ENCODE data around the gene PRAMEF18.
"Not testable (repeated sequence)": the region's sequence is repeated elsewhere in the genome, so short reads cannot be mapped to it uniquely, and the experiment has no call there.

PRAMEF18 gene, protein sequence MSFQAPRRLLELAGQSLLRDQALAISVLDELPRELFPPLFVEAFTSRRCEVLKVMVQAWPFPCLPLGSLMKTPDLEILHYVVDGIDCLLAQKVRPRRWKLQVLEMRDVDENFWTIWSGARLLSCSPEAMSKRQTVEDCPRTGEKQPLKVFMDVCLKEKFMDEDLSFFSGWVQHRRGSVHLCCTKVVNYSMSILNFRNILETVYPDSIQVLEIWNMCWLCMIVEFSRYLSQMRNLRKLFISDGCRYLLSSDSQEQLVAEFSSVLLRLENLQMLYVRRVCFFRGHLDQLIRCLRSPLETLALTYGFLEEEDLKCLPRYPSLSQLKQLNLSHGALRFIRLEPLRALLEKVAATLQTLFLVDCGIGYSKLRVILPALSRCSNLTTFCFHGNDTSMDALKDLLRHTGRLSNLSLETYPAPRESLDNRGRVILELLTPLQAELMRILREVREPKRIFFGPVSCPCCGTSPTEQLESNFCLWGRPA

DNA sequence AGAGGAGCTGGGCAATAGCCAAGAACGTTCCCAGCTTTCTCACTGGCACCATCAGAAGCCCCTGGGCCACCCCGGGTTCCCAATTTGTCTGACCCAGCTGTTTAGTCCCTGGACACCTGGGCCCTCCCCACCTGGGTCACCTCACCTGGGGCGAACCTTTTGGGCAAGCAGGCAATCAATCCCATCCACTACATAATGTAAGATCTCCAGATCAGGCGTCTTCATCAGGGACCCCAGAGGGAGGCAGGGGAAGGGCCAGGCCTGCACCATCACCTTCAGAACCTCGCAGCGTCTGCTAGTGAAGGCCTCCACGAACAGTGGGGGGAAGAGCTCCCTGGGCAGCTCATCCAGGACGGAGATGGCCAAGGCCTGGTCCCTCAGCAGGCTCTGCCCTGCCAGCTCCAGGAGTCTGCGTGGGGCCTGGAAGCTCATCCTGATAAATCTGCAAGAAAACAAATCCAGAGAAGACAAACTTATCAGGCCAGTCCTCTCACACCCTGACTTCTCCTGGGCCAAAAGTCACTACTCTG lies at the start of gene PRAMEF18:
TSS of gene PRAMEF18 (minus strand) at position 480 of the 530 bp plus-strand sequence. CDS start at position 432, 48 bp downstream.
- not testable (repeated sequence) for DNase-seq

DNA sequence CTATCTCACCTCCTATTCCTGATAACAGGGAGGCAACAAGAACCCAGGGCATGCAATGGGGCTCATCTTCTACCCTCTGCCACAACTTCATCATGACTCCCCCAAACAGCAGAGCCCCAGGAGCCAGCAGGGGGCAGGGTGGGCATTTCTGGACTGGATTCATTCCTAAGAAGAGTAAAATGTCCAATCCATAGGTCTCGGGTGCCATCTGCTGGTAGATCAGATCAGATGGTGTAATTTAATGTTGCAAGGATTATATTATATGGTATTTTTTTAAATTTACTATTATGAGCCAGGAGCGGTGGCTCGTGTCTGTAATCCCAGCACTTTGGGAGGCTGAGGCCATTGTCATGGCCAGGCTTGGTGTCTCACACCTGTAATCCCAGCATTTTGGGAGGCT lies 39.2 kb upstream of the PRAMEF18 start:
- not testable (repeated sequence) for DNase-seq

DNA sequence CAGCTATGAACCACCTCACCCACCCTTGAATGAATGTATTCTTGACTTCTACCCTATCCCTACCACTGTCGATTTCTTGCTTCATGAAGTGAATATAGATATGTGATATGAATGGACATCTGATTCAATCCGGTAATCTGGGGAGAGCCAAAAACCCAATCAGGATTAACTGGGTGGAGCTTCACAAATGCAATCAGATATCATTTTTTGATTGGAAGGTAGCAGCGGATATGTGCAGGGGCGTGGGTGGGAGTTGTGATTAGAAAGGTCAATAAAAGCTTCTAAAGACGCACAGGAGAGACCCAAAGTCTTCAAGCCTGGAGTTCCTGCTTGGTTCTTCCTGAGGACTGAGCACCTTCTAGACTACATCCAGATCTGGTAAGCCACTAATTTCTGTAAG lies 27.9 kb upstream of the PRAMEF18 start, which contains the start of gene PRAMEF5:
TSS of gene PRAMEF5 (plus strand) at position 301 of the 400 bp plus-strand sequence. CDS start 5,071 bp downstream, outside the sequence.
- not testable (repeated sequence) for DNase-seq

DNA sequence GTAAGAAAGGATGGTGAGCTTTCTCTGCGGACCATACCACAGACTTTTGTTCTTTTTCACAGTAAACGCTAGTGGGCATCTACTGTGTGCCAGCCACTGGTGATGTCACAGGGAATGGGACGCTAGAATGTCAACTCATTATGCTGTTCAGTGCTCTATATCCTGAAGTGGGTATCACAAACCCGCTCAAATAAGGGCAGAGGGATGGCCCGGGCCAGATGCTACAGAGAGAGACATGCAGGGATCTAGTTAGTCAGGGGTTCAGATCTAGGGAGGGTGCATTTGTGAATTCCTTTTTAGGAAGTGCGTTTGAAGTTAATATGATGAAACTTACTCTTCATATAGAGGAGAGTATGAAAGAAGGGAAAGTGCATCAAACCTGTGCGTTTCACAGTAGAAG lies 21.2 kb upstream of the PRAMEF18 start:
- not testable (repeated sequence) for DNase-seq

DNA sequence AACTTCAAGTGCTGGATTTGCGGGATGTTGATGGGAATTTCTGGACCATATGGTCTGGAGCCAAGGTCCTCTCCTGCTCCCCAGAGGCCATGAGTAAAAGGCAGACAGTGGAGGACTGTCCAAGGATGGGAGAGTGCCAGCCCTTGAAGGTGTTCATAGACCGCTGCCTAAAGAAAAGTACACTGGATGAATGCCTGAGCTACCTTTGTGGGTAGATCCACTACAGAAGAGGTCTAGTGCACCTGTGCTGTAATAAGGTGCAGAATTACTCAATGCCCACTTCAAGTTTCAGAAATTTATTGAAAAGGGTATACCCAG lies 20.6 kb upstream of the PRAMEF18 start:
- DNase-seq, result not testable (repeated sequence)

DNA sequence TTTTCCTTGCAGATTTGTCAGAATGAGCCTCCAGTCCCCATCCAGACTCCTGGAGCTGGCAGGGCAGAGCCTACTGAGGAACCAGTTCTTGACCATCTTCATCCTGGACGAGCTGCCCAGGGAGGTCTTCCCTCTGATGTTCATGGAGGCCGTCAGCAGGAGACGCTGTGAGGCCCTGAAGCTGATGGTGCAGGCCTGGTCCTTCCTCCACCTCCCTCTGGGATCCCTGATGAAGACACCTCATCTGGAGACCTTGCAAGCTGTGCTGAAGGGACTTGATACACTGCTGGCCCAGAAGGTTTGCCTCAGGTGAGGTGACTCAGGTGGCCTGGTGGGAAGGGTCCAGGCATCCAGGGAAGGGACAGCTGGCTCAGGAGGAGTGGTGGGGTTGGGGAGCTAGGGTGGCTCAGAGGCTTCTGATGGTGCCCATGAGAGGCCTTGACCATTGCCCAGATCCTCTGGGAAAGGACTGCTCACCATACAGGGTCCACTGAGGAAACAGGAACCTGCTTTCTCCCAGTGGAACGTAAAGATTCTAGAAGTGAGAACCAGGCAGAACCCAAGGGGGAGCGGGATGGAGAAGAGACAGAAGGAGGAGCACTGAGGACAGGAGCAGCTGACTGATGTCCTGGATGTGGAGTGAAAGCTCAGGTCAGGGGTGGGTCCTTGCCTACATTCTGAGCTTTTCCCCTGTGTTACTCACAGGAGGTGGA lies 20.0 kb upstream of the PRAMEF18 start:
- not testable (repeated sequence) for DNase-seq

DNA sequence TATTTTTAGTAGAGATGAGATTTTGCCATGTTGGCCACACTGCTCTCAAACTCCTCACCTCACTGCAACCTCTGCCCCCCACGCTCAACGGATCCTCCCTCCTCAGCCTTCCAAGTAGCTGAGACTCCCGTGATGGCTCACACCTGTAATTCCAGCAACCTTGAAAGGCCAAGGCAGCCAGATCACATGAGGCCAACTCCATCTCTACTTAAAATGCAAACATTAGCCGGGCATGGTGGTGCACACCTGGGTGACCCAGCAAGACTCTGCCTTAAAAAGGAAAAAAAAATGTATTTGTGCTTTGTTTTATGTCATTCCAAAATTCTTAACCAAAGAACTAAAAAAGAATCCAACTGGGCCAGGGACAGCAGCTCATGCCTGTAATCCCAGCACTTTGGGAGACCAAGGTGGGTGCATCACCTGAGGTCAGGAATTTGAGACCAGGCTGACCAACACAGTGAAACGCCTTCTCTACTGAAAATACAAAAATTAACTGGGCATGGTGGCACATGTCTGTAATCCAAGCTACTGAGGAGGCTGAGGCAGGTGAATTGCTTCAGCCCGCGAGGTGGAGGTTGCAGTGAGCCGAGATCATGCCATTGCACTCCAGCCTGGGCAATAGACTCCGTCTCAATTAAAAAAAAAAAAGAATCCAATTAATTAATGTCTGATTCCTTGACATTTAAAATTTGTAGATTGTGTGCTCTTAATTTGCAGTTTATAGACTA lies 17.7 kb upstream of the PRAMEF18 start:
- not testable (repeated sequence) for DNase-seq

DNA sequence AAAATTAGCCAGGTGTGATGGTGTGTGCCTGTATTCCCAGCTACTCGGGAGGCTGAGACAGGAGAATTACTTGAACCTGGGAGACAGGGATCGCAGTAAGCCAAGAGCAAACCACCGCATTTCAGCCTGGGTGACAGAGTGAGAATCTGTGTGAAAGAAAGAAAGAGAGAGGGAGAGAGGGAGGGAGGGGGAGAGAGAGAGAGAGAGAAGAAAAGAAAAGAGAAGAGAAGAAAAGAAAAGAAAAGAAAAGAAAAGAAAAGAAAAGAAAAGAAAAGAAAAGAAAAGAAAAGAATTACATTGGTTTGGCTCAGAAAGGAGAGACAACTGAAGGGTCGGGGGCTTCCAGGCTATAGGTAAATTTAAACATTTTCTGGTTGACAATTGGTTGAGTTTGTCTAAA lies 13.7 kb upstream of the PRAMEF18 start:
- DNase-seq, result not testable (repeated sequence)

DNA sequence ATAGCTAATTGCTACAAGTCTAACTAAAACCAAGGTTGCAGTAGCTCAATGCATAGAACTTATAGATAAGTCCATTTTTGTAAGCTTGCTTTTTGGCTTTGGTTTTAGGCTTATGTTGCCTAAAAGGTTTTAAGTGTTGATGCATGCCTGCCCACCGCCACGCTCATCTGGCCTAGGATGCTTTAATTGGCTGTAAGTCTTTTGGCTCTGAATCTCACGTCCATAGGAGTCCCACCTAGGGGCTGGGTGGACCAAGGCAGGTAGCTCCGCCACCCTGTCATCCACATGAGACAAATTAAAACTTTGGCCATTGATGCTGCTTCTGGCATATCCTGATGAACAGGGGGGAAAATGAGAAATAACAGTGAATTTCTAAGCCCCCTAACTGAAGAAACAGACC lies 11.6 kb upstream of the PRAMEF18 start:
- not testable (repeated sequence) for DNase-seq

DNA sequence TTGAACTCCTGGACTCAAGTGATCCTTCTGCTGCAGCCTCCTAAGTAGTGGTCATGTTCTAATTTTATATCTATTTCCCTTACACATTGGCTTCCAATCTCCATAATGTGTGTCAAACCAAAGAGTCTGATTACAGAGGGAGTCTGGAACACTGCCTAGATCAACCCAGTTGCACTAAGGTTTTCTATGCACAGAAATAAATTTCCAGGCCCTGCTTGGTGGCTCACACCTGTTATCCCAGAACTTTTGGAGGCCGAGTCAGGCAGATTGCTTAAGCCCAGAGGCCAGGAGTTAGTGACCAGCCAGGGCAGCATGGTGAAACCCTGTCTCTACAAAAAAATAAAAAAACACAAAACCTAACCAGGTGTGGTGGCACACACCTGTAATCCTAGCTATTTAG lies 8.1 kb upstream of the PRAMEF18 start:
- DNase-seq, result not testable (repeated sequence)

DNA sequence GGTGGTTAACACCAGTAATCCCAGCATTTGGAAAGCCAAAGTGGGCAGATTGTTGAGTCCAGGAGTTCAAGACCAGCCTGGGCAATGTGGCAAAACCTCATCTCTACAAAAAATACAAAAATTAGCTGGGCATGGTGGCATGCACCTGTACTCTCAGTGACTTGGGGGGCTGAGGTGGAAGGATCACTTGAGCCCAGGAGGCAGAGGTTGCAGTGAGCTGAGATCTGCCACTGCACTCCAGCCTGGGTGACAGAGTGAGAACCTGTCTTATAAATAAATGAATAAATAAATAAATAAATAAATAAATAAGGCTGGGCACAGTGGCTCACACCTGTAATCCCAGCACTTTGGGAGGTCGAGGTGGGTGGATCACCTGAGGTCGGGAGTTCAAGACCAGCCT lies 6.1 kb upstream of the PRAMEF18 start:
- DNase-seq, result not testable (repeated sequence)

DNA sequence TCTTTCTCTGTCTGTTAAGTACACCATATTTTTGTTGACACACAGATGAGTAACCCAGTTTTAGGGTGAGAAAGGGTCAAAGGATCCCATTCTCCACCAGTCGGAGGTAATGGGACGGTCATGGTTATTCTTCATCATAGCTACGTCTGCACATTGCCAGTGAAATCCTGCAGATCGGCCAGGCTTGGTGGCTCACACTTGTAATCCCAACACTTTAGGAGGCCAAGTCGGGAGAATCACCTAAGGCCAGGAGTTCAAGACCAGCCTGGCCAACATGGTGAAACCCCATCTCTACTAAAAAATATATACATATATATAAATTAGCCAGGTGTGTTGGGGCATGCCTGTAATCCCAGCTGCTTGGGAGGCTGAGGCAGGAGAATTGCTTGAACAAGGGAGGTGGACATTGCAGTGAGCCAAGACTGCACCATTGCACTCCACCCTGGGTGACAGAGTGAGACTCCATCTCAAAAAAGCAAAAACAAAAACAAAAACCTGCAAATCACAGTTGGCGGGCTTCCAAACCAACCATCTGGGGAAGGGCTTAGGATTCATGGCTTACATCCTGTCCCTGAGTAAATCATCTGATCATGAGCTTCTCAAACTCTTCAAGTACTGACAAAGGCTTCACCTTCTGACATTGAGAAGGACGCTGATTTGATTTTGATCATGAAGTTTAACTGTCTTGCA lies 5.3 kb upstream of the PRAMEF18 start:
- DNase-seq, result not testable (repeated sequence)

DNA sequence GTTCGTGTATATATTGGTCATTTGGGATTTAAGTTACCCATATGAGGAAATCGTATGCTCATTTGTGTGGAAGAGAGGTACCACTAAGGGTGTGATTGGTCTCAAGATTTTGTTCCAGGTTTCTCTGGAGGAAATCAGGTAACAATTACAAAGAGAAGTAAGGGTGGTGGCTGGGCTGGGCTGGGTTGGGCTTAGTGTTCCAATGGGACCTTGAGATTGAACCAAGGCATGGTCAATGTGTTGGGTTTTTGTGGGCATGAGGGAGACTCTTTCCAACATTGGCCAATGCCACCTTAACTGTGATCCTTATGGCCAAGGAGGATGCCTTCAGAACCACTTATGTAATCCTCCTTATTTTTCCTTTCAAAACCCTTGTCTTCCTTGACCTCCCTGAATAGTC lies 4.6 kb upstream of the PRAMEF18 start:
- DNase-seq, result not testable (repeated sequence)

DNA sequence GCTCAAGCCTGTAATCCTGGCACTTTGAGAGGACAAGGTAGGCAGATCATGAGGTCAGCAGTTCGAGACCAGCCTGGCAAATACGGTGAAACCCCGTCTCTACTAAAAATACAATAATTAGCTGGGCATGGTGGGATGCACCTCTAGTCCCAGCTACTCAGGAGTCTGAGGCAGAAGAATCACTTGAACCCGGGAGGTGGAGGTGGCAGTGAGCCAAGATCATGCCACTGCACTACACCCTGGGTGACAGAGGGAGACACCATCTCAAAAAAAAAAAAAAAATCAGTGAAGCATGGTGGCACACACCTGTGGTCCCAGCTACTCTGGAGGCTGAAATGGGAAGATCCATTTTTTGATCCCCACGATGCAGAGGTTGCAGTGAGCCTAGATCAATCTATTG lies 4.1 kb upstream of the PRAMEF18 start:
- DNase-seq, result not testable (repeated sequence)

DNA sequence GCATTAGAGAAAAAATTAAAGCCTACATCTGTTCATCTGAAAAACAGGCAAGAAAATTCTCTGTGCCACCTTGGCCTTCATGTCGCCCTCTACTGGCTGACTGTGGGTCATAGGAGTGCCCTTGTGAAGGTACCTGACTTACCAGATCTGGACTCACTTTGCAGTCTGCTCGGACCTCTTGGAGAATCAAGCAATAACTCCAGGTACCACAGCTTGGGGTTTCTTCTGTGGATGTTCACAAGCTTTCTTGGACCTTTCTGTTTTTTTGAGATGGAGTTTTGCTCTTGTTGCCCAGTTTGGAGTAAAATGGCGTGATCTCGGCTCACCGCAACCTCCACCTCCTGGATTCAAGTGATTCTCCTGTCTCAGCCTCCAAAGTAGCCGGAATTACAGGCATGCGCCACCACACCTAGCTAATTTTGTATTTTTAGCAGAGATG lies 2.4 kb upstream of the PRAMEF18 start:
- no peak for DNase-seq

DNA sequence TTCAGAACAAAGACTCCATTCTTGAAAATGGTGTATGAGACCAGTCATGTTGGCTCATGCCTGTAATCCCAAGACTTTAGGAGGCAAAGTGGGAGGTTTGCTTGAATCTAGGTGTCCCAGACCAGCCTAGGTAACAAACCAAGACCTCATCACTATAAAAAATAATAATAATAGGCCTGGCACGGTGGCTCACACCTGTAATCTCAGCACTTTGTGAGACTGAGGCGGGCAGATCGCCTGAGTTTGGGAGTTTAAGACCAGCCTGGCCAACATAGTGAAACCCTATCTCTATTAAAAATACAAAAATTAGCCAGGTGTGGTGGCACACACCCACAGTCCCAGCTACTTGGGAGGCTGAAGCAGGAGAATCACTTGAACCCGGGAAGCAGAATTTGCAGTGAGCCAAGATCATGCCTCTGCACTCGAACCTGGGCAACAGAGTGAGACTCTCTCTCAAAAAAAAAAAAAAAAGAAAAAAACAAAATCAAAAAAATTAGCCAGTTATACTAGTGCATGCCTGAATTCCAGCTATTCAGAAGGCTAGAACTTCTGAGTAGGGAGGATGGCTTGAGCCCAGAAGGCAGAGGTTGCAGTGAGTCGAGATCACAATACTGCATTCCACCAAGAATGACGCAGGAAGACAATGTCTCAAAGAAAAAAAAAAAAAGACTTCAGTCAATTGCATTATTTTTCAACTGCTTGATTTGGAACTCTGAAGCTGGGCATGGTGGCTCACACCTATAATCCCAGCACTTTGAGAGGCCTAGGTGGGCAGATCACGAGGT lies 1.5 kb upstream of the PRAMEF18 start:
- DNase-seq, result not testable (repeated sequence)

DNA sequence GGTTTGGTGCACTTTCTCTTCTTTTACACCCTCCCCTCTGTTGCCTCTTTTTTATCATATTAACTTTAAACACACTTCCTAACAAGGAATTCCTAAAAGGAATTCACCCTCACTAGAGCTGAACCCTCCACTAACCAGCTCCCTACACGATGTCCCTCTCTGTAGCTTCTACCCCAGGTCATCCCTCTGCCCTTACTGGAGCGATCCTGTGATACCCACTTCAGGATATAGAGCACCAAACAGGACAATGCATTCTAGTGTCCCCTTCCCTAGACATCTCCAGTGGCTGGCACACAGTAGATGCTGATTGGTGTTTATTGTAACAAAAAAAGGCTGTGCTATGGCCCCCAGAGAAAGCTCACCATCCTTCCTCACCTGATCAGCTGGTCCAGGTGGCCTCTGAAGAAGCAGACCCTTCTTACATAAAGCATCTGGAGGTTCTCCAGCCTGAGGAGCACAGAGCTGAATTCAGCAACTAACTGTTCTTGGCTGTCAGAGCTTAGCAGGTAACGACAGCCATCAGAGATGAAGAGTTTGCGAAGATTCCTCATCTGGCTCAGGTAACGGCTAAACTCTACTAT lies 1.4 kb downstream of the PRAMEF18 start:
- DNase-seq, result no peak

DNA sequence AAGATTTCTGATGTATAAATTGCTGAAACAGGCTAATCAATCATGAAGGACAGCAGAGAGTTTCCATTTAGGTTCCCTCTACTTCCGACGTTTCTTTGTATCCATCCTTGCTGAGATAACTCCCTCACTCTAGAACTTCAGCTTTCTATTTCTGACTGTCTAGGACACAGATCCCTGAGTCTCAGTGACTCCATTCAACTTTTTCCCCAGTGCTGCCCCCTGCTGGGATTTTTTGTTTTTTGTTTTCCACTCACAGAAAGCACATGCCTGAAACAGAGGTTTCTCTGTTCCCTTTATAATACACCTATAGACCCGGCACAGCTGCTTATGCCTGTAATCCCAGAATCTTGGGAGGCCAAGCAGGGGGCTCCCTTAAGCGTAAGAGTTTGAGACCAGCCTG lies 3.2 kb downstream of the PRAMEF18 start:
- not testable (repeated sequence) for DNase-seq

DNA sequence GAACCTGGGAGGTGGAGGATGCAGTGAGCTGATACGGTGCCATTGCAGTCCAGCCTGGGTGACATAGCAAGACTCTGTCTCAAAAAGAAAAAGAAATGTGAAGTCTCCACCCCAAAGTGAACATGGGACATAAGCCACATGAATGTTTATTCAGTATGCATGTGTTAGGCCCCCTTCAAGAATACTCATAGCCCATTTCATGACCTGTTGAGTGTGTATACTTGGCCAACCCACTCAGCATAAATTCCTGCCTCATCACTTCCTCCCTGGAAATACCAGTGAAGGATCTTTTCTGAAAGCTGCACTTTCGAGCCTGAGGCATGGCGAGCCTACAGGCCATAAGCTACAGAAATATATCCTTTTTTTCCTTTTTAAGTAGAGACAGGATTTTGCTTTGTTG lies 6.8 kb downstream of the PRAMEF18 start:
- DNase-seq, result not testable (repeated sequence)

DNA sequence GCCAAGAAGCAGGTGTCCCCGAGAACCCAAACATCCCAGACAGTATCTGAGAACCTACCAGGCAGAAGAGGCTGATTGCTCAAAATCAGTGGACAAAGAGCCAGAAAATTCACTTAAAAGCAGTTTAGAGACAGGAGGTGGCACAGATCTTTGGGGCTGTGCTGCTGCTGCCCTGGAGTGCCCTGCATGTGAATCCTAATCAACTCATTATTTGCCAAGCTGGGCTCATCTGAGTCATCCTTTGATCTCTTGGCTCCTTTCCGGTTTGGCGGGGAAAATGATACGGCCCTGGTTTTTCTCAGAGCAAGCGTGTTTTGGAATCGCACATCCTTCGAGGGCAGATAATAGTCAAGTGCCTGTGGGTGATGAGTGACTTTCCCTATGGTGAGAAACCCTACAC lies 9.3 kb downstream of the PRAMEF18 start:
- DNase-seq, result not testable (repeated sequence)

DNA sequence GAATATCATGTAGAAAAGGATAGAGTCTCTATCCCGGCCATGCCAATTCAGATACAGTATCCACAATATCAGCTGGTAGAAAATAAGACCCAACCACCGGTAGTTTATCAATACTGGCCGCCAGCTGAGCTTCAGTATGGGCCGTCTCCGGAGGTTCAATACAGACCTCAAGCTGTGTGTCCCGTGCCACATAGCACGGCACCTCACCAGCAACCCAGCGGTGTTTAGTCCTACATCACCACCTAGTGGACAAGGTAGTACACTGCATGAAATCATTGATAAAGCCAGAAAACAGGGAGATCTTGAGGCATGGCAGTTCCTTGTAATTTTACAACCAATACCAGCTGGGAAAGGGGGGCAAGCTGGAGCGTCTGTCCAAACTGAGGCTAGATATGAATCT lies 17.2 kb downstream of the PRAMEF18 start:
- DNase-seq, result not testable (repeated sequence)
